ENCODE measurements around the gene CHKB. TPM values are rescaled to one million over a fixed set of nuclear protein-coding genes. Genes with fewer than 3 reads are reported as not detected.
"Not testable (repeated sequence)": the region's sequence is repeated elsewhere in the genome, so short reads cannot be mapped to it uniquely, and the experiment has no call there.

Gene CHKB
- total RNA-seq, 1 donor from 2014 or later = 94.6 TPM

DNA sequence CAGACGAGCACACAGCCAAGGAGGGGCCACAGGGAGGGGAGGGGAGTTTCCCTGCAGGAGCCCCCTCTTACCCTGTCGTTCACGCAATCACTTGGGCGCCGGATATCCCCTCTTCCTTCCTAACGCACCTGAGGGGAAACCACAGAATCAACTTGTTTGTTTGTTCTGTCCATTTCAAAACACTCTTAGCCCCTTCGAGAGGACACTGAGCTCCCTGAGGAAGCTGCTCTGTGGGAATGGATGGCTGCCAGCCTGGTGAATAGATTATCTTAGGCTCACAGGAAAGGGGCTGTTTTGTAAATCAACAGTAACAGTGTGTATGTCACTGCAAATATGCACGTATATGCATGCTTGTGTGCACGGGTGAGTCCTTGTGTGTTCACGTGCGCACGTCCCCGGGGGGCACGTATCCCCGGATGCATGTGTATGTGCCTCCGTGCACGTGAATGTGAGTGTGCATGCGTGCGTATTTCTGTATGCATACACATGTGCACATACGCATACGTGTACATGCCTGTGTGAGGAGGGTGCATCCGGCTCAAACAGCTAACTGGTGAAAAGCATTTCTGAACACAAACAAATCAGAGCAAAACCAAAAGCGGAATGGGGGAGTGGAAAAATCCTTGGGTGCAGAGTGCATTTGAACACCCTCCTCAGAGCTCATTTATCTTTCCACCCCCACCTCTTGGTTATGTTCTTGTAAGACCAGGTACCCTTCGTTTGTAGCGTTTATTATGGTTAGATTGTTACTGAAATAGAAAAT is 38.1 kb upstream of the CHKB start:
- peak overlapping the region; percentile 87 for H3K27ac Mint-ChIP-seq (ENCODE audit: unreplicated experiment)
- H3K9me3 Mint-ChIP-seq (ENCODE audit: unreplicated experiment) = no peaks in the 10 kb centered on the region
- H3K4me3 Mint-ChIP-seq (ENCODE audit: unreplicated experiment) = peak overlapping the region; percentile 56
- TF ChIP-seq CTCF (IDR thresholded peaks at IDR 0.05; ENCODE audit: unreplicated experiment) = peak; percentile 11
- peaks cover 38% of the 10 kb centered on the region for H3K4me1 Mint-ChIP-seq (ENCODE audit: unreplicated experiment)
- H3K27me3 Mint-ChIP-seq (ENCODE audit: unreplicated experiment) = peaks cover 9% of the 10 kb centered on the region
- DNase-seq (ENCODE audit: low spot score) = peak; percentile 93
- H3K36me3 Mint-ChIP-seq (ENCODE audit: low read depth, unreplicated experiment) = peaks cover 8% of the 10 kb centered on the region

DNA sequence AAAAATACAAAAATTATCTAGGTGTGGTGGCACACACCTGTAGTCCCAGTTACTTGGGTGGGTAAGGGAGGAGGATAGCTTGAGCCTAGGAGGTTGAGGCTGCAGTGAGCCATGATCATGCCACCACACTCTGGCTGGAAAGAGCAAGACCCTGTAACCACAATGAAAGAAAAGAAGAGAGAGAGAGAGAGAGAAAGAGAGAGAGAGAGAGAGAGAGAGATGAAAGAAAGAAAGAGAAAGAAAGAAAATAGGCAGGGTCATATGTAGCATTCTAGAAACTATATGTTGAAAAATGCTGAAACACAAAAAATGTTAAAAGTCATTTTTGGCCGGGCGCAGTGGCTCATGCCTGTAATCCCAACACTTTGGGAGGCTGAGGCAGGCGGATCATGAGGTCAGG is 31.6 kb upstream of the CHKB start:
- H3K4me1 Mint-ChIP-seq (ENCODE audit: unreplicated experiment); H3K4me3 Mint-ChIP-seq (ENCODE audit: unreplicated experiment); H3K27me3 Mint-ChIP-seq (ENCODE audit: unreplicated experiment); H3K9me3 Mint-ChIP-seq (ENCODE audit: unreplicated experiment); H3K36me3 Mint-ChIP-seq (ENCODE audit: low read depth, unreplicated experiment); DNase-seq (ENCODE audit: low spot score); H3K27ac Mint-ChIP-seq (ENCODE audit: unreplicated experiment): not testable (repeated sequence)

DNA sequence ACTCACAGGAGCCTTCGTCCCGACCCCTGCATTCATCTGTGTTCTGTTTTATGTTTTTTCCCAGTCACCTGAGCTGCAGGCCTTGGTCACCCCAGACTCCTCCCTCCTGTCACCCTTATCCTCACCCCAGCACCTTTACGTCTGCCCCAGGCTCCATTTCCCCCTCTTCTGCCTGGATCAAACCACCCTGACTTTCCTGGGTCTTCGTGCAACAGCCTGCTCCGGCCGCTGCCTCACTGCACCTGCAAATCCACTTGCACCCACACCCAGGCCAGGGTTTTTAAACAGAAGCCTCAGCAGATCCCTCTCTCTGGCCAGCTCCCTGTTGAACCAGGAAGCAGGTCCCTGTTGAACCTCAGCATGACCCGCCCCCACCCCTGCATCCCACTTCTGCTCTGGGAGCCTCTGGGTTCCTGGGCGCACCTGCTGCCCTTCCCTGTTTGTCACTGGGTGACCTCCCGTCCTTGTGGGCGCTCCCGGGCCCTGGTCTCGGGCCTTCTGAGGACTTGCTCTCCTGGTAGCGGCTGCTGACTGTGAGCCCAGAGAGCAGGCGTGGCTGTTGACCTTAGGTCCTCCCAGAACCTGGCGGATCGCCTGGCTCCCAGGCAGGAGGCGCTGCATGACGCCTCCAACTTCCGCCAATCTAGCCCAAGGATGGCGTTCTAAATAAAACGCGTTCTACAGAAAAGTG is 30.8 kb upstream of the CHKB start:
- H3K36me3 Mint-ChIP-seq (ENCODE audit: low read depth, unreplicated experiment) = no peaks in the 10 kb centered on the region
- no peak for DNase-seq (ENCODE audit: low spot score)
- H3K27me3 Mint-ChIP-seq (ENCODE audit: unreplicated experiment) = peaks cover 9% of the 10 kb centered on the region
- no peak for TF ChIP-seq CTCF (IDR thresholded peaks at IDR 0.05; ENCODE audit: unreplicated experiment)
- H3K4me3 Mint-ChIP-seq (ENCODE audit: unreplicated experiment) = no peak overlapping the region
- peaks cover 2% of the 10 kb centered on the region for H3K4me1 Mint-ChIP-seq (ENCODE audit: unreplicated experiment)
- H3K27ac Mint-ChIP-seq (ENCODE audit: unreplicated experiment) = no peak overlapping the region
- no peaks in the 10 kb centered on the region for H3K9me3 Mint-ChIP-seq (ENCODE audit: unreplicated experiment)

GRCh38 chr22:50612528-50613221 is 30.0 kb upstream of the CHKB start:
- Mint-ChIP-seq H3K27me3 (ENCODE audit: unreplicated experiment) (peaks cover 10% of the 10 kb centered on the region), H3K4me1 (ENCODE audit: unreplicated experiment) (no peaks in the 10 kb centered on the region), H3K36me3 (ENCODE audit: low read depth, unreplicated experiment) (no peaks in the 10 kb centered on the region), H3K4me3 (ENCODE audit: unreplicated experiment) (no peak overlapping the region), H3K9me3 (ENCODE audit: unreplicated experiment) (no peaks in the 10 kb centered on the region), H3K27ac (ENCODE audit: unreplicated experiment) (no peak overlapping the region)
- no peak for DNase-seq (ENCODE audit: low spot score)
- TF ChIP-seq CTCF (IDR thresholded peaks at IDR 0.05; ENCODE audit: unreplicated experiment) = no peak

GRCh38 chr22:50612168-50612527 is 29.5 kb upstream of the CHKB start:
- Mint-ChIP-seq H3K27ac (ENCODE audit: unreplicated experiment) (no peak overlapping the region), H3K36me3 (ENCODE audit: low read depth, unreplicated experiment) (no peaks in the 10 kb centered on the region)
- no peak for TF ChIP-seq CTCF (IDR thresholded peaks at IDR 0.05; ENCODE audit: unreplicated experiment)

More at GRCh38 chr22:50612168-50612527, 29.5 kb upstream of the CHKB start:
- H3K4me1 Mint-ChIP-seq (ENCODE audit: unreplicated experiment) = no peaks in the 10 kb centered on the region
- no peaks in the 10 kb centered on the region for H3K9me3 Mint-ChIP-seq (ENCODE audit: unreplicated experiment)
- DNase-seq (ENCODE audit: low spot score) = no peak
- H3K27me3 Mint-ChIP-seq (ENCODE audit: unreplicated experiment) = peaks cover 14% of the 10 kb centered on the region
- H3K4me3 Mint-ChIP-seq (ENCODE audit: unreplicated experiment) = no peak overlapping the region

Data from endothelial cell (in vitro differentiated cells).